Stimulated activated CD8-positive, alpha-beta memory T cell treated with anti-CD3 and anti-CD28 coated beads, Interleukin-12 subunit alpha, Interleukin-12 subunit beta, amount 100 ng/mL, for 4 hours (primary cell): ENCODE measurements around the gene GRID2.

Experiments used
- DNase-seq: peaks from one replicate; pipeline ENCODE4 v3.0.0-alpha.2; 2020; ENCODE audit warnings: low read depth

The GRID2 gene

GRCh38 chr4:93084599-93085305 lies 781.0 kb downstream of the GRID2 start:
- no peak for DNase-seq

- DNase-seq, result no peak
These were observed 782.6 kb downstream of the GRID2 start for GRCh38 chr4:93086356-93086755.

- DNase-seq, result no peak
These were observed 789.0 kb downstream of the GRID2 start for GRCh38 chr4:93092765-93093164.

GRCh38 chr4:93103042-93103441 lies 799.3 kb downstream of the GRID2 start:
- no peak for DNase-seq

- DNase-seq, result no peak
These were observed 812.9 kb downstream of the GRID2 start for GRCh38 chr4:93116624-93117023.

GRCh38 chr4:93127489-93127888 lies 823.7 kb downstream of the GRID2 start:
- DNase-seq, result no peak

GRCh38 chr4:93132631-93133030 lies 828.9 kb downstream of the GRID2 start:
- DNase-seq, result no peak

- no peak for DNase-seq
These were observed 835.4 kb downstream of the GRID2 start for GRCh38 chr4:93139118-93139517.

- no peak for DNase-seq
These were observed 840.1 kb downstream of the GRID2 start for GRCh38 chr4:93143902-93144301.

GRCh38 chr4:93144644-93145043 lies 840.9 kb downstream of the GRID2 start:
- DNase-seq, result no peak

GRCh38 chr4:93147524-93148212 lies 843.9 kb downstream of the GRID2 start:
- no peak for DNase-seq

- DNase-seq, result no peak
These were observed 848.7 kb downstream of the GRID2 start for GRCh38 chr4:93152491-93152890.

- no peak for DNase-seq
These were observed 854.2 kb downstream of the GRID2 start for GRCh38 chr4:93157986-93158385.

GRCh38 chr4:93168053-93168452 lies 864.3 kb downstream of the GRID2 start:
- DNase-seq, result no peak

- DNase-seq, result no peak
These were observed 866.2 kb downstream of the GRID2 start for GRCh38 chr4:93169966-93170365.

- DNase-seq, result no peak
These were observed 870.8 kb downstream of the GRID2 start for GRCh38 chr4:93174598-93174997.

GRCh38 chr4:93178279-93178678 lies 874.5 kb downstream of the GRID2 start:
- DNase-seq, result no peak

GRCh38 chr4:93179044-93179443 lies 875.3 kb downstream of the GRID2 start:
- DNase-seq, result no peak

- DNase-seq, result no peak
These were observed 879.0 kb downstream of the GRID2 start for GRCh38 chr4:93182722-93183121.

GRCh38 chr4:93183576-93183975 lies 879.8 kb downstream of the GRID2 start:
- DNase-seq, result no peak

- no peak for DNase-seq
These were observed 880.3 kb downstream of the GRID2 start for GRCh38 chr4:93184053-93184452.

GRCh38 chr4:93186846-93187245 lies 883.1 kb downstream of the GRID2 start:
- DNase-seq, result no peak

GRCh38 chr4:93187466-93187865 lies 883.7 kb downstream of the GRID2 start:
- no peak for DNase-seq

GRCh38 chr4:93187892-93188291 lies 884.1 kb downstream of the GRID2 start:
- DNase-seq, result no peak
